PC-3 (cell line): ENCODE measurements around the gene KCNH8. TPM values are rescaled to one million over a fixed set of nuclear protein-coding genes. Genes with fewer than 3 reads are reported as not detected.

Experiments
- ATAC-seq: fragments of 200-7000 bp; cut with Tn5 transposase; 2 replicates; pipeline ENCODE4 v1.9.1; 2020; ENCODE audit warnings: mild to moderate bottlenecking, moderate library complexity
- BruUV-seq: library from RNA; stranded (reverse); fragments of 400-500 nt; replicated peaks from 2 replicates; lab custom pipeline; 2021; lab: Mats Ljungman, UMichigan
- CTCF ChIA-PET: fragments of 300-600 bp; sonication (Branson Sonifier 250); formaldehyde crosslinking; loops from one replicate; lab custom pipeline; 2022; ENCODE audit warnings: antibody characterized with exemption; lab: Charles Lee
- POLR2A ChIA-PET: fragments of 300-600 bp; sonication (Branson Sonifier 250); formaldehyde crosslinking; loops from one replicate; lab custom pipeline; 2022; ENCODE audit warnings: antibody characterized with exemption; ENCODE audit not compliant: unreplicated experiment; lab: Charles Lee
- DNase-seq: peaks from one replicate; pipeline ENCODE4 v3.0.0-alpha.2; 2015
- H2AFZ ChIP-seq: fragments of 300-600 bp; sonication (generic); 2 replicates; pipeline ENCODE4 v1.6.0; 2016; ENCODE audit warnings: antibody characterized with exemption, low read length
- H3F3A ChIP-seq: fragments of 300-600 bp; sonication (generic); one replicate; pipeline ENCODE4 v1.6.0; 2017; ENCODE audit warnings: antibody characterized with exemption, low read length, control low read depth, mild to moderate bottlenecking; ENCODE audit not compliant: unreplicated experiment
- H3K27ac ChIP-seq: fragments of 300-600 bp; sonication (generic); 2 replicates; pipeline ENCODE4 v1.5.1; 2016; ENCODE audit warnings: mild to moderate bottlenecking, low read length
- H3K27me3 ChIP-seq: fragments of 300-600 bp; sonication (generic); 2 replicates; pipeline ENCODE4 v1.6.1; 2016; ENCODE audit warnings: low read length, mixed read lengths
- H3K36me3 ChIP-seq: fragments of 300-600 bp; sonication (generic); 2 replicates; pipeline ENCODE4 v1.6.1; 2016; ENCODE audit warnings: low read depth, mixed run types, low read length, mixed read lengths
- H3K4me1 ChIP-seq: fragments of 300-600 bp; sonication (generic); 2 replicates; pipeline ENCODE4 v1.5.1; 2016; ENCODE audit warnings: low read length; ENCODE audit not compliant: insufficient read depth
- H3K4me2 ChIP-seq: fragments of 300-600 bp; sonication (generic); 2 replicates; pipeline ENCODE4 v1.6.0; 2016; ENCODE audit warnings: low read length
- H3K4me3 ChIP-seq: fragments of 300-600 bp; sonication (generic); 2 replicates; pipeline ENCODE4 v1.5.1; 2016; ENCODE audit warnings: mild to moderate bottlenecking, low read length, mixed read lengths
- H3K79me2 ChIP-seq: fragments of 300-600 bp; sonication (generic); 2 replicates; pipeline ENCODE4 v1.6.1; 2017; ENCODE audit warnings: low read length, mixed read lengths
- H3K9ac ChIP-seq: fragments of 300-600 bp; sonication (generic); 2 replicates; pipeline ENCODE4 v1.6.0; 2016; ENCODE audit warnings: mild to moderate bottlenecking, low read length
- H3K9me2 ChIP-seq: fragments of 300-600 bp; sonication (generic); replicated peaks from 2 replicates; pipeline ENCODE4 v1.6.1; 2016; ENCODE audit warnings: mixed run types, low read length, mixed read lengths
- H3K9me3 ChIP-seq: fragments of 300-600 bp; sonication (generic); 2 replicates; pipeline ENCODE4 v1.6.1; 2016; ENCODE audit warnings: low read length, mixed read lengths
- H4K20me1 ChIP-seq: fragments of 300-600 bp; sonication (generic); 2 replicates; pipeline ENCODE4 v1.6.1; 2016; ENCODE audit warnings: low read length, mixed read lengths
- EZH2 ChIP-seq: fragments of 300-600 bp; sonication (generic); IDR thresholded peaks from one replicate; pipeline ENCODE4 v1.6.1; 2017; ENCODE audit warnings: antibody characterized with exemption, mild to moderate bottlenecking, low read length; ENCODE audit not compliant: unreplicated experiment
- EZH2phosphoT487 ChIP-seq: fragments of 300-600 bp; sonication (generic); IDR thresholded peaks from 2 replicates; pipeline ENCODE4 v1.6.1; 2018; ENCODE audit warnings: mild to moderate bottlenecking, antibody characterized with exemption, low read length, borderline replicate concordance
- intact Hi-C: fragments of 100-400 bp; cut with micrococcal nuclease; formaldehyde crosslinking; loops from 2 replicates; pipeline ENCODE4 v1.9.0; 2023
- total RNA-seq: library from RNA; depleted of rRNA; stranded (reverse); fragments of >200 nt; gene quantifications from 2 replicates; pipeline ENCODE4 v1.2.3, GENCODE V29; 2014
- TF ChIP-seq, protein P1 (sequence below): fragments of 300-600 bp; sonication (generic); conservative IDR thresholded peaks from 2 replicates; pipeline ENCODE4 v1.5.1; 2017; ENCODE audit warnings: antibody characterized with exemption, low read depth, mild to moderate bottlenecking, low read length

Gene KCNH8
- total RNA-seq, 1 experiment from 2014 or later = not detected

DNA sequence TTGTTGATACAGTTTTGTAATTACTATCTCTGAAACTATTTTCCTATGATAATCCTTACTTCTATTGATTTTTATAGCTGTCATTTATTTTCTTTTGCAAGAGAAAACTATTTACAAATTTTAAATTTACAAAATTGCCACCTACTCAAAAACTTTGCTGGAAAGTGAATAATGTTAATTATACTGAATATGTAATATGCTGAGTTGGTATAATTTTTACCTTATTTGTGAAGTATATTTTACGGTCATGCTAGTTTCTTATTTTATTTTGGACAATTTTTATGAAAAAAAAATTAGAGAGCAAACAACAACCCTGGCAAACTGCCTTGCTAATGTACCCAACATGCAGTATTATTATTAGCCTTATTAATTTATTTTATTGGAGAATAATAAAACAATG is 2.9 kb downstream of the KCNH8 start:
- H3K9me2 ChIP-seq = no peaks in the 10 kb centered on the region
- no peaks in the 10 kb centered on the region for H3F3A ChIP-seq
- ChIA-PET POLR2A (no interaction called here), CTCF (no interaction called here)
- H3K9ac ChIP-seq = no peak overlapping the region
- DNase-seq (no peak), ATAC-seq (no peak)
- TF ChIP-seq, protein P1, sequence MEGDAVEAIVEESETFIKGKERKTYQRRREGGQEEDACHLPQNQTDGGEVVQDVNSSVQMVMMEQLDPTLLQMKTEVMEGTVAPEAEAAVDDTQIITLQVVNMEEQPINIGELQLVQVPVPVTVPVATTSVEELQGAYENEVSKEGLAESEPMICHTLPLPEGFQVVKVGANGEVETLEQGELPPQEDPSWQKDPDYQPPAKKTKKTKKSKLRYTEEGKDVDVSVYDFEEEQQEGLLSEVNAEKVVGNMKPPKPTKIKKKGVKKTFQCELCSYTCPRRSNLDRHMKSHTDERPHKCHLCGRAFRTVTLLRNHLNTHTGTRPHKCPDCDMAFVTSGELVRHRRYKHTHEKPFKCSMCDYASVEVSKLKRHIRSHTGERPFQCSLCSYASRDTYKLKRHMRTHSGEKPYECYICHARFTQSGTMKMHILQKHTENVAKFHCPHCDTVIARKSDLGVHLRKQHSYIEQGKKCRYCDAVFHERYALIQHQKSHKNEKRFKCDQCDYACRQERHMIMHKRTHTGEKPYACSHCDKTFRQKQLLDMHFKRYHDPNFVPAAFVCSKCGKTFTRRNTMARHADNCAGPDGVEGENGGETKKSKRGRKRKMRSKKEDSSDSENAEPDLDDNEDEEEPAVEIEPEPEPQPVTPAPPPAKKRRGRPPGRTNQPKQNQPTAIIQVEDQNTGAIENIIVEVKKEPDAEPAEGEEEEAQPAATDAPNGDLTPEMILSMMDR = no peak
- TF ChIP-seq EZH2 (no peak), EZH2phosphoT487 (no peak)
- no peaks in the 10 kb centered on the region for H3K36me3 ChIP-seq
- no peak overlapping the region for H2AFZ ChIP-seq
- intact Hi-C loops = no loop called here
- H3K9me3 ChIP-seq = no peaks in the 10 kb centered on the region
- H3K4me3 ChIP-seq = no peak overlapping the region
- peaks cover 11% of the 10 kb centered on the region; the same call in 1 of the 2 replicates for H3K4me1 ChIP-seq
- H4K20me1 ChIP-seq = no peaks in the 10 kb centered on the region
- no peak overlapping the region for H3K27ac ChIP-seq
- H3K79me2 ChIP-seq = no peaks in the 10 kb centered on the region
- no peak overlapping the region for H3K4me2 ChIP-seq
- H3K27me3 ChIP-seq = peaks cover 9% of the 10 kb centered on the region
- BruUV-seq = no TSS peak

DNA sequence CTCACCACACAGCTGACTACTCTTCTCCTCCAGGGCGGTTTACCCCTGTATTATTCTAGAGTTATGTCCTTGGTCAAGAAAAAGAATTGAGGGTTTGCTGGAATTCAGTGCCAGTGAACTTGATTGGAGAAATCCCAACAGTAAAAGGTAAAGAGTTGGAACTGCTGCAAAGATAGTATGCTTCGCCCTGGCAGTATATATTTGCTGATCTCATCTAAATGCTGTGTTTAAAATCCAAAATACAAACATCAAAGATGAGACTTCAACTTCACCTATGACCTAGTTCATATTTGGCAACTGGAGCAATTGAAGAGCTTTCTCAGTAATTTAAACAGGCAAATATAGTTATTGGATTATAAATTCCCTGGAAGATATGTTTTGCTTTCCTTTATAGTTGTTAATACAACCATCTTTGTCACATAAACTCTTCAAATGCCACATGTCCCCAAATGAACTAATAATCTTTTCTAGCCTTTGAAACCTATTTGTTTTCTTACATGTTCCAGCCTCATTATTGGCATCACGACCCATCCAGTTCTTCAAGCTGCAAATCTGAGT is 6.5 kb downstream of the KCNH8 start:
- H4K20me1 ChIP-seq = no peaks in the 10 kb centered on the region
- no peaks in the 10 kb centered on the region for H3F3A ChIP-seq
- no peak overlapping the region for H3K27ac ChIP-seq
- DNase-seq = no peak
- CTCF ChIA-PET = no interaction called here
- no TSS peak for BruUV-seq
- no peaks in the 10 kb centered on the region for H3K9me3 ChIP-seq
- H3K4me2 ChIP-seq = no peak overlapping the region
- no peaks in the 10 kb centered on the region for H3K79me2 ChIP-seq
- no peaks in the 10 kb centered on the region for H3K36me3 ChIP-seq
- TF ChIP-seq, protein P1 = no peak
- TF ChIP-seq EZH2phosphoT487 (no peak), EZH2 (no peak)
- H3K9ac ChIP-seq = no peak overlapping the region
- no peaks in the 10 kb centered on the region for H3K4me1 ChIP-seq
- intact Hi-C loops = no loop called here
- no peaks in the 10 kb centered on the region for H3K9me2 ChIP-seq
- H2AFZ ChIP-seq = no peak overlapping the region
- POLR2A ChIA-PET = no interaction called here
- ATAC-seq = no peak
- H3K4me3 ChIP-seq = no peak overlapping the region
- H3K27me3 ChIP-seq = no peaks in the 10 kb centered on the region

DNA sequence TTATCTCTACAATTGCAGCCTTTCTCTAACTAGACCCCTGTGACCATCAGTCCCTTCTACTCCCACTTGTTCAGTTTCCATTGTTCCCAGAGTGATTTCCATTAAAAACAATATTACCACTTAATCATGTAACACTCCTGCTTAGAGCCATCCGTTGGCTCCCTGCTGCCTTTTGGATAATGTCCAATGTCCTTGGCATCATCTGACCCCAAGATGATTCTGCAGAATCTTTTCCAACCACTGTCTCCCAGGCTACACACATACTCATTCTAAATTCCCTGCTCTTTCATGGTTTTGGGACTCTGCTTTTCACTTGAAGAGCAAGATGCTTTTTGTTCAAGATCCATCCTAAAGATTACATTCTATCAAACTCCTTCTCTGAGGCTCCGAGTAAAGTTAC is 7.1 kb downstream of the KCNH8 start:
- Histone ChIP-seq H4K20me1 (no peaks in the 10 kb centered on the region), H3K79me2 (no peaks in the 10 kb centered on the region), H3K4me2 (no peak overlapping the region), H3K36me3 (no peaks in the 10 kb centered on the region), H3K27me3 (no peaks in the 10 kb centered on the region), H2AFZ (no peak overlapping the region), H3K4me3 (no peak overlapping the region), H3K27ac (no peak overlapping the region), H3K9me3 (no peaks in the 10 kb centered on the region), H3K9ac (no peak overlapping the region), H3F3A (no peaks in the 10 kb centered on the region), H3K4me1 (no peaks in the 10 kb centered on the region), H3K9me2 (no peaks in the 10 kb centered on the region)
- no peak for DNase-seq
- BruUV-seq = no TSS peak
- no peak for ATAC-seq
- intact Hi-C loops = no loop called here
- ChIA-PET CTCF (no interaction called here), POLR2A (no interaction called here)
- TF ChIP-seq EZH2 (no peak), EZH2phosphoT487 (no peak)
- TF ChIP-seq, protein P1 = no peak
